Adrenal gland (tissue), 5 donors: ENCODE measurements around the gene LPCAT4.

Source experiments
- CTCF ChIP-seq, 6 experiments: fragments of 450-650 bp in 4 of 6; fragments of 200-600 bp in 2 of 6; sonication (generic) in 1 of 6; IDR thresholded peaks; 1 replicate in 5 of 6; 2 replicates in 1 of 6; pipeline versions ENCODE4 v1.5.1 to v1.8.0; 2016 to 2021; ENCODE audit warnings: antibody characterized with exemption in 6 of 6, mild to moderate bottlenecking in 2 of 6, moderate library complexity in 1 of 6
- POLR2A ChIP-seq, 2 donors: fragments of 450-650 bp; IDR thresholded peaks; one replicate each; pipeline ENCODE4 v1.6.1; 2017; ENCODE audit warnings: antibody characterized with exemption in 2 of 2, mild to moderate bottlenecking in 2 of 2, moderate library complexity in 1 of 2
- donor health status: DM: no; HTN: no; CAD: no.

GRCh38 chr15:34337557-34338306 is 29.3 kb downstream of the LPCAT4 start, which contains the start of gene SLC12A6:
- no peak for TF ChIP-seq CTCF (IDR thresholded peaks at IDR 0.05)
- peak in 1 of 2 donors; percentile 79 for TF ChIP-seq POLR2A (IDR thresholded peaks at IDR 0.05)
